ENCODE measurements around the gene RAPGEFL1. TPM values are rescaled to one million over a fixed set of nuclear protein-coding genes. Genes with fewer than 3 reads are reported as not detected.
A peak's percentile ranks its signal among the peaks of the same experiment; 100 is the strongest.
"Not testable (repeated sequence)": the region's sequence is repeated elsewhere in the genome, so short reads cannot be mapped to it uniquely, and the experiment has no call there.

RAPGEFL1 gene
- total RNA-seq, 1 donor from 2014 or later: 7.0 TPM

DNA sequence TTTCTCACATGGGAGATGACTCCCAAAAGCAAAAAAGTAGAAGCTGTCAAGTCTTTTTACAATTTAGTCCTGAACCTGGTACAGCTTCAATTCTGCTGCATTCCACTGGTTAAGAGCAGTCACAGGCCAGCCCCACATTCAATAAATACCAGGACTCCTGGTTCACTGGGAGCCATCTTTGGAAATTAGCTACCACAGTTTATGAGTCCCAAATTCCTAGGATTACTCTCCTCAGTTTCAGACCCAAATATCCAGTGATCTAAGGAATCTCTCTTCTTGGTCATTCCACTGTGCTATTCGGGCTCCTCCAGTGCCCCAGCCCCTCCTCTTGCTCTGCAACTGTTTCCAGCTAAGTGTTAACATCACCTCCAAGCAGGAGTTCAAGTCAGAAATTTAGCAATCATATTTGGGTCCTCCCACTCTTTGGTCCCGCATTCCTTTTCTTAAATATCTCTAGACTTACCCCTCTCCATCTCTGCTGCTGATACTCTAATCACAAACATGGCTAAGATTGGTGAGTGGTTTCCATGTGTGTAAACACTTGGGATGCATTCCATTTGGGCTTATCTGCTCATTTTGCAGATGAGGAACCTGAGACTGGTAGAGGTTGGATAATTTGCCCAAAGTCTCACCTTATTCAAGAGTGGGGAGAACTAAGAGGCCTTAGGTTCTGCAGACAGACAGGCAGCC is 32.3 kb downstream of the RAPGEFL1 start:
- Histone ChIP-seq H4K20me1 (ENCODE audit: insufficient read depth, low read length) (no peaks in the 10 kb centered on the region), H3K4me2 (ENCODE audit: low read length) (peak overlapping the region; percentile 3), H3K36me3 (ENCODE audit: insufficient read depth, low read length) (no peaks in the 10 kb centered on the region), H3K4me3 (ENCODE audit: insufficient read depth, low read depth, low read length) (no peak overlapping the region), H3K79me2 (ENCODE audit: insufficient read depth, low read length) (no peaks in the 10 kb centered on the region), H3K4me1 (ENCODE audit: insufficient read depth, low read length) (peaks cover 3% of the 10 kb centered on the region), H3K9me3 (ENCODE audit: insufficient read depth, low read depth, low read length) (no peaks in the 10 kb centered on the region), H3K27ac (ENCODE audit: low read depth, low read length) (no peak overlapping the region), H3K9ac (ENCODE audit: low read length) (no peak overlapping the region), H2AFZ (ENCODE audit: low read depth, low read length) (no peak overlapping the region), H3K27me3 (ENCODE audit: insufficient read depth, low read length) (no peaks in the 10 kb centered on the region)
- peaks cover 5% of the 10 kb centered on the region for H3K4me1 Mint-ChIP-seq (ENCODE audit: low read depth, unreplicated experiment)
- no peak for TF ChIP-seq EZH2 (IDR thresholded peaks at IDR 0.05; ENCODE audit: insufficient read depth, low read length)
- TF ChIP-seq, protein P1, sequence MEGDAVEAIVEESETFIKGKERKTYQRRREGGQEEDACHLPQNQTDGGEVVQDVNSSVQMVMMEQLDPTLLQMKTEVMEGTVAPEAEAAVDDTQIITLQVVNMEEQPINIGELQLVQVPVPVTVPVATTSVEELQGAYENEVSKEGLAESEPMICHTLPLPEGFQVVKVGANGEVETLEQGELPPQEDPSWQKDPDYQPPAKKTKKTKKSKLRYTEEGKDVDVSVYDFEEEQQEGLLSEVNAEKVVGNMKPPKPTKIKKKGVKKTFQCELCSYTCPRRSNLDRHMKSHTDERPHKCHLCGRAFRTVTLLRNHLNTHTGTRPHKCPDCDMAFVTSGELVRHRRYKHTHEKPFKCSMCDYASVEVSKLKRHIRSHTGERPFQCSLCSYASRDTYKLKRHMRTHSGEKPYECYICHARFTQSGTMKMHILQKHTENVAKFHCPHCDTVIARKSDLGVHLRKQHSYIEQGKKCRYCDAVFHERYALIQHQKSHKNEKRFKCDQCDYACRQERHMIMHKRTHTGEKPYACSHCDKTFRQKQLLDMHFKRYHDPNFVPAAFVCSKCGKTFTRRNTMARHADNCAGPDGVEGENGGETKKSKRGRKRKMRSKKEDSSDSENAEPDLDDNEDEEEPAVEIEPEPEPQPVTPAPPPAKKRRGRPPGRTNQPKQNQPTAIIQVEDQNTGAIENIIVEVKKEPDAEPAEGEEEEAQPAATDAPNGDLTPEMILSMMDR (IDR thresholded peaks at IDR 0.05; ENCODE audit: insufficient read depth, low read depth, low read length): no peak
- H3K9me3 Mint-ChIP-seq (ENCODE audit: unreplicated experiment): no peaks in the 10 kb centered on the region
- FAIRE-seq: no peak
- peak; percentile 75 for DNase-seq (ENCODE audit: low read depth)
- H3K4me3 Mint-ChIP-seq (ENCODE audit: unreplicated experiment): peak overlapping the region; percentile 51
- no peaks in the 10 kb centered on the region for H3K27me3 Mint-ChIP-seq (ENCODE audit: low read depth, unreplicated experiment)
- no peaks in the 10 kb centered on the region for H3K36me3 Mint-ChIP-seq (ENCODE audit: low read depth, unreplicated experiment)
- H3K27ac Mint-ChIP-seq (ENCODE audit: unreplicated experiment): peak overlapping the region; percentile 75

GRCh38 chr17:40213914-40214313 is 36.6 kb downstream of the RAPGEFL1 start:
- not testable (repeated sequence) for H3K4me3 ChIP-seq (ENCODE audit: insufficient read depth, low read depth, low read length); FAIRE-seq; H3K27me3 Mint-ChIP-seq (ENCODE audit: low read depth, unreplicated experiment)

GRCh38 chr17:40218006-40218739 is 40.9 kb downstream of the RAPGEFL1 start:
- Histone ChIP-seq H3K79me2 (ENCODE audit: insufficient read depth, low read length) (peaks cover 28% of the 10 kb centered on the region), H3K27ac (ENCODE audit: low read depth, low read length) (peak overlapping the region; percentile 90), H3K4me2 (ENCODE audit: low read length) (peak overlapping the region; percentile 99), H3K9ac (ENCODE audit: low read length) (peak overlapping the region; percentile 75), H3K4me3 (ENCODE audit: insufficient read depth, low read depth, low read length) (peak overlapping the region; percentile 99), H3K9me3 (ENCODE audit: insufficient read depth, low read depth, low read length) (no peaks in the 10 kb centered on the region), H3K36me3 (ENCODE audit: insufficient read depth, low read length) (no peaks in the 10 kb centered on the region), H2AFZ (ENCODE audit: low read depth, low read length) (peak overlapping the region; percentile 79), H3K27me3 (ENCODE audit: insufficient read depth, low read length) (no peaks in the 10 kb centered on the region), H3K4me1 (ENCODE audit: insufficient read depth, low read length) (peaks cover 3% of the 10 kb centered on the region), H4K20me1 (ENCODE audit: insufficient read depth, low read length) (peaks cover 11% of the 10 kb centered on the region)
- no peak for TF ChIP-seq EZH2 (IDR thresholded peaks at IDR 0.05; ENCODE audit: insufficient read depth, low read length)
- TF ChIP-seq, protein P1 (IDR thresholded peaks at IDR 0.05; ENCODE audit: insufficient read depth, low read depth, low read length): no peak
- Mint-ChIP-seq H3K4me1 (ENCODE audit: low read depth, unreplicated experiment) (peaks cover 5% of the 10 kb centered on the region), H3K4me3 (ENCODE audit: unreplicated experiment) (peak overlapping the region; percentile 92), H3K36me3 (ENCODE audit: low read depth, unreplicated experiment) (no peaks in the 10 kb centered on the region), H3K9me3 (ENCODE audit: unreplicated experiment) (no peaks in the 10 kb centered on the region), H3K27ac (ENCODE audit: unreplicated experiment) (peak overlapping the region; percentile 99), H3K27me3 (ENCODE audit: low read depth, unreplicated experiment) (no peaks in the 10 kb centered on the region)
- DNase-seq (ENCODE audit: low read depth) (no peak), FAIRE-seq (no peak)

More at GRCh38 chr17:40213914-40214313, 36.6 kb downstream of the RAPGEFL1 start:
- not testable (repeated sequence) for H3K27me3 ChIP-seq (ENCODE audit: insufficient read depth, low read length); H3K9ac ChIP-seq (ENCODE audit: low read length); H3K79me2 ChIP-seq (ENCODE audit: insufficient read depth, low read length); H3K9me3 Mint-ChIP-seq (ENCODE audit: unreplicated experiment); H3K36me3 ChIP-seq (ENCODE audit: insufficient read depth, low read length); H3K4me3 Mint-ChIP-seq (ENCODE audit: unreplicated experiment); H3K4me1 ChIP-seq (ENCODE audit: insufficient read depth, low read length); H4K20me1 ChIP-seq (ENCODE audit: insufficient read depth, low read length); H3K27ac ChIP-seq (ENCODE audit: low read depth, low read length); H3K9me3 ChIP-seq (ENCODE audit: insufficient read depth, low read depth, low read length); H3K27ac Mint-ChIP-seq (ENCODE audit: unreplicated experiment); H2AFZ ChIP-seq (ENCODE audit: low read depth, low read length); H3K36me3 Mint-ChIP-seq (ENCODE audit: low read depth, unreplicated experiment); H3K4me2 ChIP-seq (ENCODE audit: low read length); H3K4me1 Mint-ChIP-seq (ENCODE audit: low read depth, unreplicated experiment); DNase-seq (ENCODE audit: low read depth)

Data from astrocyte (in vitro differentiated cells and primary cell).